Measurements from ENCODE around the gene RNFT1. TPM values are rescaled to one million over a fixed set of nuclear protein-coding genes. Genes with fewer than 3 reads are reported as not detected.
A peak's percentile ranks its signal among the peaks of the same experiment; 100 is the strongest.
"Not testable (repeated sequence)": the region's sequence is repeated elsewhere in the genome, so short reads cannot be mapped to it uniquely, and the experiment has no call there.

The RNFT1 gene
- total RNA-seq (ENCODE audit: unreplicated experiment) = 8.6 TPM
- long read RNA-seq, partial matches to known transcripts = 4 of 10 reads
- long read RNA-seq, other reads (novel, unspliced or antisense) = 3 of 10 reads

- peaks cover 3% of the 10 kb centered on the region for H3K9me3 Mint-ChIP-seq (ENCODE audit: unreplicated experiment)
- DNase-seq = peak; percentile 94
- no peaks in the 10 kb centered on the region for H3K36me3 Mint-ChIP-seq (ENCODE audit: unreplicated experiment)
- TF ChIP-seq CTCF (IDR thresholded peaks at IDR 0.05; ENCODE audit: partially characterized antibody, unreplicated experiment) = no peak
- peak within 1 kb of the TSS; percentile 93 for H3K4me3 Mint-ChIP-seq (ENCODE audit: unreplicated experiment)
- H3K27ac Mint-ChIP-seq (ENCODE audit: unreplicated experiment) = peak within 1 kb of the TSS; percentile 88
- peaks cover 9% of the 10 kb centered on the region for H3K4me1 Mint-ChIP-seq (ENCODE audit: low read depth, unreplicated experiment)
- no peaks in the 10 kb centered on the region for H3K27me3 Mint-ChIP-seq (ENCODE audit: unreplicated experiment)
Observed at GRCh38 chr17:59964482-59965328, at the start of gene RNFT1. Gene RNFT1, minus strand, starts transcription at chr17:59964740. Its CDS starts 77 bp downstream, at chr17:59964663.

- H3K4me3 Mint-ChIP-seq (ENCODE audit: unreplicated experiment); H3K4me1 Mint-ChIP-seq (ENCODE audit: low read depth, unreplicated experiment); H3K27me3 Mint-ChIP-seq (ENCODE audit: unreplicated experiment); H3K36me3 Mint-ChIP-seq (ENCODE audit: unreplicated experiment); DNase-seq; H3K9me3 Mint-ChIP-seq (ENCODE audit: unreplicated experiment); H3K27ac Mint-ChIP-seq (ENCODE audit: unreplicated experiment): not testable (repeated sequence)
Observed at GRCh38 chr17:60009326-60009725, 44.8 kb upstream of the RNFT1 start.

- H3K4me3 Mint-ChIP-seq (ENCODE audit: unreplicated experiment); H3K9me3 Mint-ChIP-seq (ENCODE audit: unreplicated experiment); H3K27ac Mint-ChIP-seq (ENCODE audit: unreplicated experiment); H3K4me1 Mint-ChIP-seq (ENCODE audit: low read depth, unreplicated experiment); H3K36me3 Mint-ChIP-seq (ENCODE audit: unreplicated experiment); DNase-seq; H3K27me3 Mint-ChIP-seq (ENCODE audit: unreplicated experiment): not testable (repeated sequence)
Observed at GRCh38 chr17:60008377-60008776, 43.8 kb upstream of the RNFT1 start.

GRCh38 chr17:60006160-60006559, 41.6 kb upstream of the RNFT1 start:
- Mint-ChIP-seq H3K9me3 (ENCODE audit: unreplicated experiment) (peaks cover 2% of the 10 kb centered on the region), H3K27ac (ENCODE audit: unreplicated experiment) (no peak overlapping the region), H3K4me1 (ENCODE audit: low read depth, unreplicated experiment) (no peaks in the 10 kb centered on the region), H3K36me3 (ENCODE audit: unreplicated experiment) (no peaks in the 10 kb centered on the region), H3K27me3 (ENCODE audit: unreplicated experiment) (peaks cover 3% of the 10 kb centered on the region), H3K4me3 (ENCODE audit: unreplicated experiment) (no peak overlapping the region)
- no peak for DNase-seq
- no peak for TF ChIP-seq CTCF (IDR thresholded peaks at IDR 0.05; ENCODE audit: partially characterized antibody, unreplicated experiment)

- not testable (repeated sequence) for H3K36me3 Mint-ChIP-seq (ENCODE audit: unreplicated experiment); H3K4me1 Mint-ChIP-seq (ENCODE audit: low read depth, unreplicated experiment); H3K9me3 Mint-ChIP-seq (ENCODE audit: unreplicated experiment); H3K4me3 Mint-ChIP-seq (ENCODE audit: unreplicated experiment); H3K27ac Mint-ChIP-seq (ENCODE audit: unreplicated experiment); DNase-seq; H3K27me3 Mint-ChIP-seq (ENCODE audit: unreplicated experiment)
Observed at GRCh38 chr17:60004561-60004960, 40.0 kb upstream of the RNFT1 start.

- H3K27ac Mint-ChIP-seq (ENCODE audit: unreplicated experiment); H3K4me1 Mint-ChIP-seq (ENCODE audit: low read depth, unreplicated experiment); DNase-seq; H3K27me3 Mint-ChIP-seq (ENCODE audit: unreplicated experiment); H3K36me3 Mint-ChIP-seq (ENCODE audit: unreplicated experiment); H3K4me3 Mint-ChIP-seq (ENCODE audit: unreplicated experiment); H3K9me3 Mint-ChIP-seq (ENCODE audit: unreplicated experiment): not testable (repeated sequence)
Observed at GRCh38 chr17:60002405-60002804, 37.9 kb upstream of the RNFT1 start.

GRCh38 chr17:59996608-59997007, 32.1 kb upstream of the RNFT1 start:
- H3K27me3 Mint-ChIP-seq (ENCODE audit: unreplicated experiment); H3K4me3 Mint-ChIP-seq (ENCODE audit: unreplicated experiment); H3K4me1 Mint-ChIP-seq (ENCODE audit: low read depth, unreplicated experiment); H3K27ac Mint-ChIP-seq (ENCODE audit: unreplicated experiment); H3K9me3 Mint-ChIP-seq (ENCODE audit: unreplicated experiment); H3K36me3 Mint-ChIP-seq (ENCODE audit: unreplicated experiment); DNase-seq: not testable (repeated sequence)

- not testable (repeated sequence) for H3K4me3 Mint-ChIP-seq (ENCODE audit: unreplicated experiment); H3K27me3 Mint-ChIP-seq (ENCODE audit: unreplicated experiment); H3K36me3 Mint-ChIP-seq (ENCODE audit: unreplicated experiment); H3K27ac Mint-ChIP-seq (ENCODE audit: unreplicated experiment); H3K4me1 Mint-ChIP-seq (ENCODE audit: low read depth, unreplicated experiment); DNase-seq; H3K9me3 Mint-ChIP-seq (ENCODE audit: unreplicated experiment)
Observed at GRCh38 chr17:59975166-59975565, 10.6 kb upstream of the RNFT1 start.

GRCh38 chr17:59973483-59973882, 8.9 kb upstream of the RNFT1 start:
- H3K27ac Mint-ChIP-seq (ENCODE audit: unreplicated experiment); H3K36me3 Mint-ChIP-seq (ENCODE audit: unreplicated experiment); DNase-seq; H3K4me1 Mint-ChIP-seq (ENCODE audit: low read depth, unreplicated experiment); H3K9me3 Mint-ChIP-seq (ENCODE audit: unreplicated experiment); H3K4me3 Mint-ChIP-seq (ENCODE audit: unreplicated experiment); H3K27me3 Mint-ChIP-seq (ENCODE audit: unreplicated experiment): not testable (repeated sequence)
